ENCODE measurements around the gene C1orf159. TPM values are rescaled to one million over a fixed set of nuclear protein-coding genes. Genes with fewer than 3 reads are reported as not detected.

The C1orf159 gene
- total and polyA plus RNA-seq, 3 donors from 2014 or later = 40.7 to 68.3 (median 50.7) TPM

GRCh38 chr1:1146026-1146425, 30.1 kb upstream of the C1orf159 start:
- TF ChIP-seq CTCF (IDR thresholded peaks at IDR 0.05) = no peak
- TF ChIP-seq POLR2A (IDR thresholded peaks at IDR 0.05) = no peak
- Histone ChIP-seq H3K27me3 (no peaks in the 10 kb centered on the region), H3K9me3 (no peaks in the 10 kb centered on the region), H3K36me3 (ENCODE audit: low read depth, missing control alignments) (no peaks in the 10 kb centered on the region), H3K27ac (no peak overlapping the region), H3K4me3 (no peak overlapping the region), H3K4me1 (no peaks in the 10 kb centered on the region)
- intact Hi-C loops (cut with DNase I; ENCODE audit: low total_unique reads) = no loop called here
- no peak for DNase-seq
- 81 to 87% methylated on average over 5 to 14 of the region's 14 CpGs for WGBS, 2 donors

GRCh38 chr1:1145547-1145914, 29.6 kb upstream of the C1orf159 start:
- Histone ChIP-seq H3K9me3 (no peaks in the 10 kb centered on the region), H3K4me3 (no peak overlapping the region), H3K27ac (no peak overlapping the region), H3K36me3 (ENCODE audit: low read depth, missing control alignments) (no peaks in the 10 kb centered on the region), H3K27me3 (no peaks in the 10 kb centered on the region), H3K4me1 (no peaks in the 10 kb centered on the region)
- no peak for DNase-seq
- intact Hi-C loops (cut with DNase I; ENCODE audit: low total_unique reads) = no loop called here
- 87 to 90% methylated on average over 3 to 9 of the region's 9 CpGs for WGBS, 2 donors
- no peak for TF ChIP-seq CTCF (IDR thresholded peaks at IDR 0.05)
- TF ChIP-seq POLR2A (IDR thresholded peaks at IDR 0.05) = no peak

GRCh38 chr1:1144843-1145546, 29.1 kb upstream of the C1orf159 start:
- no peaks in the 10 kb centered on the region for H3K4me1 ChIP-seq
- no peaks in the 10 kb centered on the region for H3K27me3 ChIP-seq
- intact Hi-C loops (cut with DNase I; ENCODE audit: low total_unique reads) = no loop called here
- no peak for DNase-seq
- H3K9me3 ChIP-seq = no peaks in the 10 kb centered on the region
- no peak overlapping the region for H3K4me3 ChIP-seq
- WGBS, 2 donors = 84 to 86% methylated on average over 16 to 32 of the region's 32 CpGs
- no peaks in the 10 kb centered on the region for H3K36me3 ChIP-seq (ENCODE audit: low read depth, missing control alignments)
- no peak overlapping the region for H3K27ac ChIP-seq
- TF ChIP-seq POLR2A (IDR thresholded peaks at IDR 0.05) (no peak), CTCF (IDR thresholded peaks at IDR 0.05) (no peak)

GRCh38 chr1:1144122-1144842, 28.4 kb upstream of the C1orf159 start:
- intact Hi-C loops (cut with DNase I; ENCODE audit: low total_unique reads) = no loop called here
- no peak overlapping the region for H3K27ac ChIP-seq

More at GRCh38 chr1:1144122-1144842, 28.4 kb upstream of the C1orf159 start:
- TF ChIP-seq POLR2A (IDR thresholded peaks at IDR 0.05) (no peak), CTCF (IDR thresholded peaks at IDR 0.05) (no peak)
- no peaks in the 10 kb centered on the region for H3K27me3 ChIP-seq
- DNase-seq = no peak
- 73 to 76% methylated on average over 32 to 37 of the region's 42 CpGs for WGBS, 2 donors
- H3K4me1 ChIP-seq = no peaks in the 10 kb centered on the region
- H3K9me3 ChIP-seq = no peaks in the 10 kb centered on the region
- no peaks in the 10 kb centered on the region for H3K36me3 ChIP-seq (ENCODE audit: low read depth, missing control alignments)
- H3K4me3 ChIP-seq = no peak overlapping the region

Measured in testis (tissue), 3 donors.